Middle frontal gyrus (tissue), 1 donor: ENCODE measurements around the gene EIF4E2.

Experiments used
- DNase-seq: peaks from one replicate; pipeline ENCODE4 v3.0.0-alpha.2; 2015; ENCODE audit warnings: low spot score; ENCODE audit errors: extremely low spot score

The EIF4E2 gene

GRCh38 chr2:232597362-232598079, 47.0 kb downstream of the EIF4E2 start:
- DNase-seq, result no peak

DNA sequence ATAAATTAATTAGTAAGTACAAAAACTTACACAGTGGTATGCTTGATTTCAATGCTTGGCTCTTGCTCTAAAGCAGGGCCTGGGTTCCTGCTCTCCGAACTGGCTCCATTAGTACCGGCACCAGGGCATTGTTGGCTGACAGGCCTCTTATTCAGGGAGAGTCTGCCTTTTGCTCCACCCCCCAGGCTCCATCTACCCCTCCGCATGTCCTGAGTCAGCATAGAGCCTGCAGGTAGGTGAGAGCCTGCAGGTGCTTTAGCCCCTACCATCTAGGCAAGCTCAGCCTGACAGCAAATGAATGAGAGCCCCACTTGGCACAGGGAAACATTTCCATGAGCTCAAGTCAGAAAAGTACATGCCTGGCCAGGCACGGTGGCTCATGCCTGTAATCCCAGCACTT, 47.8 kb downstream of the EIF4E2 start:
- no peak for DNase-seq

GRCh38 chr2:232600053-232600773, 49.7 kb downstream of the EIF4E2 start:
- DNase-seq, result no peak

DNA sequence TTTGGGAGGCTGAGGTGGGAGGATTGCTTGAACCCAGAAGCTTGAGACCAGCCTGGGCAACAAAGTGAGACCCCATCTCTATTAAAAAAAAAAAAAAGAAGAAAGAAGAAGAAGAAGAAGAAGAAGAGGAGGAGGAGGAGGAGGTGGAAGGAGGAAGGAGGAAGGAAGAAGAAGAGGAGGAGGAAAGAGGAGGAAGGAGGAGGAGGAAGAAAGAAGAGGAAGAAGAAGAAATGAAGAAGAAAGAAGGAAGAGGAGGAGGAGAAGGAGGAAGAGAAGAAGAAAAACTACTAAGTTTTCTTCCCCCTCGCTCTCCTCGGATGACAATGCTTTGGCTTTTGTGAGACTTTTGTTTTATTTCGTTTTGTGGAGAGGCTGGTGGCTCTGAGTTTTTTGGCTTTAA, 52.8 kb downstream of the EIF4E2 start:
- DNase-seq, result no peak

- DNase-seq, result no peak
Observed at GRCh38 chr2:232604535-232604934, 54.0 kb downstream of the EIF4E2 start.

DNA sequence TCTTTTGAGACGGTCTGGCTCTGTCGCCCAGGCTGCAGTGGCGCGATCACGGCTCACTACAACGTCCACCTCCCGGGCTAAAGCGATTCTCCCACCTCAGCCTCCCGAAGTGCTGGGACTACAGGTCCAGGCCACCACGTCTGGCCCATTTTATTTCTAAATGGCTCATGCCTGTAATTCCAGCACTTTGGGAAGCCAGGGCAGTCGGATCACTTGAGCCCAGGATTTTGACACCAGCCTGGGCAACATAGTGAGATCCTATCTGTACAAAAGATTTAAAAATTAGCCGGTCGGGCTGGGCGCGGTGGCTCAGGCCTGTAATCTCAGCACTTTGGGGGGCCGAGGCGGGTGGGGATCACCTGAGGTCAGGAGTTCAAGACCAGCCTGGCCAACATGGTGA, 56.5 kb downstream of the EIF4E2 start:
- DNase-seq, result no peak

- DNase-seq, result no peak
Observed at GRCh38 chr2:232609607-232610006, 59.1 kb downstream of the EIF4E2 start.

- DNase-seq, result no peak
Observed at GRCh38 chr2:232610081-232610480, 59.6 kb downstream of the EIF4E2 start.

DNA sequence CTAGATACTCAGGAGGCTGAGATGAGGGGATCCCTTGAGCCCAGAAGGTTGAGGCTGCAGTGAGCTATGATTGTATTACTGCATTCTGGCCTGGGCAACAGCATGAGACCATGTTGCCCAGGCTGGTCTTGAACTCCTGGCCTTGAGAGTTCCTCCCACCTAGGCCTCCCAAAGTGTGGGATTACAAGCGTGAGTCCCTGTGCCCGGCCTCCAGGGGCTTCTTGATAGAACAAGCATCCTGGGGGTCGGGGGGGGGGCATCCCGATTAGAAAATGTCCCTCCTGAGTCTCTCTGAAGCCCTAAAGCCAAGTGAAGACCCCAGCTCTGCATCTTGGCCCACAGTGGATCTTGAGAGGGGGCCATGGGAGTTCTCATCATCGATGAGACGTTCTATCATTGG, 60.6 kb downstream of the EIF4E2 start:
- DNase-seq, result no peak

- no peak for DNase-seq
Observed at GRCh38 chr2:232611559-232612218, 61.2 kb downstream of the EIF4E2 start.

GRCh38 chr2:232613538-232614134, 63.1 kb downstream of the EIF4E2 start:
- DNase-seq, result no peak

GRCh38 chr2:232615339-232615738, 64.8 kb downstream of the EIF4E2 start:
- no peak for DNase-seq
